Measurements from ENCODE around the gene NHEJ1.

NHEJ1 gene

DNA sequence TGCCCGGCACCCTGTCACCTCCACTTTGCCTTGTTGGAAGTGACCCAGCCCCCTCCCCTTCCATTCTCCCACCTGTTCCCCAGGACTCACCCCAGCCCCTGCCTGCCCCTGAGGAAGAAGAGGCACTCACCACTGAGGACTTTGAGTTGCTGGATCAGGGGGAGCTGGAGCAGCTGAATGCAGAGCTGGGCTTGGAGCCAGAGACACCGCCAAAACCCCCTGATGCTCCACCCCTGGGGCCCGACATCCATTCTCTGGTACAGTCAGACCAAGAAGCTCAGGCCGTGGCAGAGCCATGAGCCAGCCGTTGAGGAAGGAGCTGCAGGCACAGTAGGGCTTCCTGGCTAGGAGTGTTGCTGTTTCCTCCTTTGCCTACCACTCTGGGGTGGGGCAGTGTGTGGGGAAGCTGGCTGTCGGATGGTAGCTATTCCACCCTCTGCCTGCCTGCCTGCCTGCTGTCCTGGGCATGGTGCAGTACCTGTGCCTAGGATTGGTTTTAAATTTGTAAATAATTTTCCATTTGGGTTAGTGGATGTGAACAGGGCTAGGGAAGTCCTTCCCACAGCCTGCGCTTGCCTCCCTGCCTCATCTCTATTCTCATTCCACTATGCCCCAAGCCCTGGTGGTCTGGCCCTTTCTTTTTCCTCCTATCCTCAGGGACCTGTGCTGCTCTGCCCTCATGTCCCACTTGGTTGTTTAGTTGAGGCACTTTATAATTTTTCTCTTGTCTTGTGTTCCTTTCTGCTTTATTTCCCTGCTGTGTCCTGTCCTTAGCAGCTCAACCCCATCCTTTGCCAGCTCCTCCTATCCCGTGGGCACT lies 21.9 kb upstream of the NHEJ1 start:
- no peak for DNase-seq

DNA sequence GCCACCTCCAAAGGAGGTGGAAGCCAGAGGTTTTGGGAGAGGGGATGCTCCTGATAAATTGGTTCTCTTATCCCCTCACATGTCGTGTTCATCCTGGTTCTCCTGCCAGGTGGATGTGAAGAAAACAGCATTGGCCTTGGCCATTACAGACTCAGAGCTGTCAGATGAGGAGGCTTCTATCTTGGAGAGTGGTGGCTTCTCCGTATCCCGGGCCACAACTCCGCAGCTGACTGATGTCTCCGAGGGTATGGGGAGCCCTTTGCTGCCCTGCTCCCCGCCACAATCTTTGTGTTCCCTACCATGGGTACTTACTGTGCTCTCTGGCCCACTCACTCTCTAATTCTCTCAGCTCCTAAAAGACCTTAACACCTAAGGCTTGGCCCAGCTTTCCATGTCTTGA lies 20.9 kb upstream of the NHEJ1 start:
- no peak for DNase-seq

DNA sequence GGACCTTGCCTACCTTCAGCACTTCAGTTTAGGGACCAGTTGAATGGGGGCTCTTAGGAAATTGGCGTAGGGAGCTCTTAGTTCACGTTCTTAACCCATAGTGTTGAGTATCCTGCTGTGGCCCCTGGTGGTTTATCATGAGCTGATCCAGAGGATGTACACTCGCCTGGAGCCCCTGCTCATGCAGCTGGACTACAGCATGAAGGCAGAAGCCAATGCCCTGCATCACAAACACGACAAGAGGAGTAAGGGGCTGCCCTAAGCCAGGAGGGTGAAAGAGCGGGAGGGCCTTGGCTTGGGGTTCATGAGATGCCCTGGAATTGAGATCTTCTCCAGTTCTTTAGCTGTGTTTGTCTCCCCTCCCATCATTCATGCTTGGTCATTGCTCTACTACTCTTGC lies 20.3 kb upstream of the NHEJ1 start:
- DNase-seq, result no peak

DNA sequence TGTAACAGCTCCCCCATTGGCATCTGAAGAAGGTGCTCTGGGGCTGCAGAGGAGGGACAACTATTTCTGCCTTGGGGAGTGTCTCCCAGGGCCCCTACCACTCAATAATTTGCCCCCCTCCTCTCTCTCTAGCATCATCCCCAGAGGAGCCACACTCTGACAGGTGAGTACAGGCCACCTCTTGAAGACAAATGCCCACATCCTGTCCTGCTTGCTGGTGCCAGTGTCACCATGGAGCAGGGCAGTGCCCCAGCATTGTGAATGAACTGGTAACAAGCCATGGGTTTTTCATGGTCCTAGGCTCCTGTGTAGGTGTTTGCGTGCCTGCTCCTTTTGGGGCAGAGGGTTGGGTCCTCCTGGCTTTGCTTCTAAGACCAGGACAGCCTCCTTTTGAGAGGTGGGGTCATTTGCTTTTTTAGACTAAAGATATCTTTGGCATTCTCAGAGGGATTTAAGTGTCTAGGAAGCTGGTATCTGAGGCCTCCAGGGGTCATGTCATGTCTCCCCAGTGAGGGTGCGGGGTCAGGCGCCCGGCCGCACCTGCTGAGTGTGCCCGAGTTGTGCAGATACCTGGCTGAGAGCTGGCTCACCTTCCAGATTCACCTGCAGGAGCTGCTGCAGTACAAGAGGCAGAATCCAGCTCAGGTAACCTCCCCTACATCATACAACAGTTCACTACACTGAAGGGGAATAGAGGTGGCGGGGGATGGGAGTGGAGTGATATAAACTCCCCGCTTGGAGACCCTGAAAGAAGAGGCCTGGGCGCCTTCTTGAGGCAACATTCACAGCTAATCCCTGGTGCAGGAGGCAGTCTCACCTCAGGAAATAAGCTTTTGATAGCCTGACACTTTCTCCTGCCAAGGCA lies 19.2 kb upstream of the NHEJ1 start:
- DNase-seq, result no peak

DNA sequence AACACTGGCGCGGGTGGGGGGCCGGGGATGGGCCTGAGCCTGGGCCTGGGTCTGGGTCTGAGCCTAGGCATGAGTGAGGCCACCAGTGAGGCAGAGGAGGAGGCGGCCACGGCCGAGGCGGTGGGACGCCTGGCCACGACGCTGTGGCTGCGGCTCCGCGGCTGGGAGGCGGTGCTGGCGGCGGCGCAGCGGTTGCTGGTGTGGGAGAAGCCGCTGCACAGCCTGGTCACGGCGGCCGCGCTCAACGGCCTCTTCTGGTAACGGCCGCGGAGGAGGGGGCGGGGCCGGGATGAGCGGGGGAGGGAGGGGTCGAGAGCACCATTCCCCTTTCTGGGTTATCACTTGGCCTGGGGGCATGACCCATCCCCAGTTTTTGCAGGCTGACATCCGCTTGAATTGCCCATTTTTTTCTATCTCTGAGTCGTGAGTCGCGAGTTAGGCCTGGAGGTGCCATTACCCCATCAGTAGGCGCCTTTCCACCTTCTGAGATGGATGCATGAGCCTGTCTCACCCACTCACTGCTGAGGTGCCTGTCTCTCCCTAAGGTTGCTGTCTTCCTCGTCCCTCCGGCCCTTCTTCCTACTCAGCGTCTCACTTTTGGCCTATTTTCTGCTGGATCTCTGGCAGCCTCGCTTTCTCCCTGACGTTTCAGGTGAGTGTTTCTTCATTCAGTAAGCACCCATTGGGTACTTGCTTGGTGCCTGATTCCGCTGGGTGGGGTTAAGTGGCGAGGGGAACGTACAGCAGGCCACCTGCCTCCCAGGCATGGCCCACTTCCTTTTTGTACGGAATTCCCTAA lies 18.0 kb upstream of the NHEJ1 start:
- DNase-seq, result peak; percentile 25

DNA sequence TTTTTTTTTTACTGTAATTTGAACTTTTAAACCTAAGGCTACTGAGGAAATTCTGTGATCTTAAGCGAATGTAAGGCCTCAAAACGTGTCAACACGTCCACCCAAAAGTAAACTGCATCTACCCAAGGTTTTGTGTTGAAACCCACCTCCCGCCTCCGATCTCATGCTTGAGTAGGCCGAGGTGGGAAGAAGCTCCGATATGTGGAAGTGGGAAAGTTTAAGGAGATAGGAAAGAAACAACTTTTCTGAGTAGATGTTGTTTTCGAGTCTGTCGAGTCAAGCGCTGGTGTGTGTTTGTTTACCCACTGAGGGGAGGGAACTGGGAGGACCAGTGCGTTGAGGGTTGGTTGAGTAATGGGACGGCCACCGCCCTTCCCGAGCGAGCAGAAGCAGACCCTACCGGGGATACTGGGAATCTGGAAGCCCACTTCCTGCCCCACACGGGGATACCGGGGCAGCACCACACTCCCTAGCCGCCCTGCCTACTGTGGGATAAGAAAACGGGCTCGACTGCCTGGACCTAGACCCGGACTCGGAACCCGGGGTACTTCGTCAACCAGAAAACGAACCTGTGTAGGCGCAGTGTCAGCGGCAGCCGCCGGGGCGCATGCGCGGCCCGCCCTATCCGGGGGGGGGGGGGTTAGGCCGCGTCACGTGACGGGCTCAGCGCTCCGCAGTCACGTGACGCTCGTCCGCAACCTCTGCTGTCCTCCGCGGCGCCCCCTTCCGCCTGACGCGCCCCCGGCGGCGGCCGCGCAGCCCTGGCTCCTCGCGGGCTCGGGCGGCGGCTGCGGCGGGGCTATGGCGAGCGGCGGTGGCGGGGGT lies 17.1 kb upstream of the NHEJ1 start, which contains the start of gene RETREG2:
Gene RETREG2, plus strand, starts transcription at position 724 of the 825 bp plus-strand sequence. Its CDS starts 78 bp downstream, at position 802.
- peak; percentile 58 for DNase-seq

DNA sequence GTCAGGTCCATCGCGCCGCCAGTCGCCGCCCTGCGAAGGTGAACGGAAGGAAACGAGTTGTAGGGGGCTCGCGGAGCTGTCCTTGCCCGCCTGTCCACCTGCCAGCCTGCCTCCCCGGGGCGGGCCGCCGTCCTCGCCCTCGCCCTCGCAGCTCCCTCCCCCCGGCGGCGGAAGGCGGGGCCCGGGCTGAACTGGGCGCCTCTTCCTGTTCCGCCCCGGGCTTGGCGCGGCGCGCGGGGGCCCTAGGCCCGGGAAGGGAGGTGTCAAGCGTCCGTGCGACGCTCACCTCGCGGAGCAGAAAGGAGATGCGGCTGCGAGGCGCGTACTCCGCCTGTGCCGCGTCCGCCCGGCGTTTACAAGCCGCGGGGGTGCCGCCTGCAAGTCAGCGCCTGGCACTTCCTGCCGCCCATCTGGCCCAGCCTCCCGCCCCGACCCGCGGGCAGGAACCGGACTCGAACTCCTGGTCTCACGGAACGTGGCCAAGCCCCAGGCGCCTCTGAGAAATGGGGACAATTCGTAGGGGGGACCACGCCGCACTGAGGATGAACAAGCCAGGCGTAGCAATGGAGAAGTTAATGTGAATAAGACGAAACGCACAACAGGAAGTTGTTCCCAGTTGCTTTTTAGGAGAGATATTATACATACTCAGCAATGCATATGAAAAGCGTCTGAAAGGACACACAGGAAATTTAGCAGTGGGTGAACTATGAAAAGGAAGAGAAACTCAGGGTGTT lies 16.4 kb upstream of the NHEJ1 start, which contains the start of gene CNPPD1:
Gene CNPPD1, minus strand, starts transcription at position 108 of the 734 bp plus-strand sequence. Its CDS starts 97 bp downstream, at position 11.
- DNase-seq, result peak; percentile 76

DNA sequence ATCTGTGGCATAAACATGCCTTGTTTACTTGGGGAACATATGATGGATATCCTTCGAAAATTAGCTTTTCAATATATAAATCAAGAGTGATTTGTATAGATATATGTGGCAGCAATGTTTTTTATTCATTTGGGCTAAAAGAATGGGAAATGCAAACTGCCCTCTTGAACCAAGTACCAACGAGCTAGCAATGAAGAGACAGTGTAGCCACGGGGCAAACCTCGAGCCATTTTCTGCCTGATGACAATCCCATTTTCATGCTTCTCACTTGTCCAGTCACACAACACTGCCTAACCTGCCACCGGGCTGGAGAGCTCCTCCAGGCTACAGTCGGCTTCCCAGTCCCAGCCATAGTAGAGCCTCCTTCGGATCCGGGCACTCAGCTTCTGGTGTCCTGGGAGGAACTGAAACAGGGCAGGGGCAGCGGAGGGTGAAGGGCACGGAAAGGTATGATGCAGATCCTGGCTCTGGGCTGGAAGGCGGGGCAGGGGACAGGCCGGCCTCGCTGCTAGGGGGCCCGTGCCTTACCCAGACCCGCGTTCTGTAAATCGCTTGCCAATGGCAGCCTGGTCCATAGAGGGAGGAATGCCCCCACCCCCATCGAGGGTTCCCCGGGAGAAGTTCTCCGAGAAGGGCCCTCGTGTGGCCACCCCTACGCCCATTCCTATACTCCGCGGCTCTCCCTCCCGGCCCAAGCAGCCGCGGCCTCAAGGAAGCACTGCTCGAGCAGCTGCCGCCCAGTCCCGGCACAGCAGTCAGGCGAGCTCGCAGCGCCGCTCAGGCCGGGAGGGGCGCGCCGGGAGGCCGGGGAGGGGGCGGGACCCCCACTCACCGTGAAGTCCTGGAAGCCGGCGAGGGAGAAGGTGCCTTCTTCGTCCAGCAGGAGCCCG lies 15.6 kb upstream of the NHEJ1 start:
- DNase-seq, result no peak

DNA sequence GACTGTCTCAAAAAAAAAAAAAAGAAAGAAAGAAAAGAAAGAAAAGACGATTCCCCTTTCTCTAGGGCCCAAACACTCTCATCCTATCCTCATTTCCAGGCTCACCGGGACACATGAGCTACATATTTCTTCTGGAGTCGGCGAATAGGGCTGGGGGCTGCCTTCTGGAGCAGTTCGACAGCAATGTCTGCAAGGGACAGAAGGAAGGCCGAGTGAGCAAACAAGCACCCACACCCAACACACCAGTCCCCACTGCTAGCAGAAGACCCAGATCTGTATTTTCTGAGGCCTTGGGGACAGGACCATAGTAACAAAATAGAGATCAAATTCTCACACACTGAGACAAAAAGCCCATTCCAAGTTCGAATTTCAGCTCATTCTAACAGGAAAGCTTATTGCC lies 14.9 kb upstream of the NHEJ1 start:
- DNase-seq, result no peak

DNA sequence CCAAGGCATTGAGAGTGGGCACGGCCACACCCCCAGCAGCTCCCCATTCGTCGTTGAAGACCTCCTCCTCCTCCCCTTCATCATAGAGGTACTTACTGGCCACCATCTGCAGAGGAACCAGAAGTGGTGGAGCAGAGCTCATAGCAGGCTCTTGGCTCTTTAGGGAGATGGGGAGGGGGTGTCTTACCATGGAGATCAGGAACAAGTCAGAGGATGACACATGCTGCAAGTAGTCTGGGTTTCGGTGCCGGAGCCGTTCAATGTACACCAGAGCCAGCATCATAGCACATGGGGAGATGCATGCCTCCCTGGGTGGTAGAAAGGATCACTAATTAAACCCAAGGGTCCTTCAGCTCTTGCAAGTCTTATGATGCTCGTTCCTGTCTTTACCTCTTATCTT lies 14.2 kb upstream of the NHEJ1 start:
- DNase-seq, result no peak

DNA sequence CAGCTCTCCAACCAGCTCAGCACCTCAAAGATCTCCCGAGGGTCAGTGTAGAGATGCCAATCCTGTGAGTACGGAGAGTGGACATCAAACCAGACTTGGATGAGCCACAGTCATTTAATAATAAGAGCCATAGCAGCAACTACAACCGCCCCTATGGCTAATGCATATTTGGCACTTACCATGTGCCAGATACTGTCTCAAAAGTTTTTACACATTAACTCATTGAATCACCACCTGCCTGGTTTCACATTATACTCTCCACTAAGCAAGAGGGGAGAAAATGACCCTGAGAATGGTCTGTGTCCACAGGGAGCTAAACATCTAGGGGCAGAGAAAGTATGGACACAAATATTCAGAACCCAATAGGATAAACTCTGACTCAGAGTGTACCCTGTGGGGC lies 13.5 kb upstream of the NHEJ1 start:
- no peak for DNase-seq

DNA sequence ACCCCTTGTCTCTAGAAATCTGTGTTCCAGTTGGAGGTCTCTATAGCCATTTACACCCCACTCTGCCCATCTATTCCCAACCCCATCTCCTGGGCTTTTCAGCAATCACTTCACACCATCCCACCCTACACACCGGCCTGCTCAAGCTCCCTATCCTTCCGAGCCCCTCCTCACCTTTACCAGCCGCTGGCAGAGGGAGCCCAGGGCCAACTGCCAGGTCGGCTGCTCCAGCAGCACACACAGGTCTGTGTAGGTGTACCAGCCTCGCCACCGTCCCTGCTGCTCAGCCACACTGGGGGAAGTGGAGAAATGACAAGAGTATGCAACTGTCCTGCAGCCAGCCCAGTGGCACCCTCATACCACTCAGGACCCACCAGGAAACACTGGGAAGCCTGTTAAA lies 12.6 kb upstream of the NHEJ1 start:
- no peak for DNase-seq

DNA sequence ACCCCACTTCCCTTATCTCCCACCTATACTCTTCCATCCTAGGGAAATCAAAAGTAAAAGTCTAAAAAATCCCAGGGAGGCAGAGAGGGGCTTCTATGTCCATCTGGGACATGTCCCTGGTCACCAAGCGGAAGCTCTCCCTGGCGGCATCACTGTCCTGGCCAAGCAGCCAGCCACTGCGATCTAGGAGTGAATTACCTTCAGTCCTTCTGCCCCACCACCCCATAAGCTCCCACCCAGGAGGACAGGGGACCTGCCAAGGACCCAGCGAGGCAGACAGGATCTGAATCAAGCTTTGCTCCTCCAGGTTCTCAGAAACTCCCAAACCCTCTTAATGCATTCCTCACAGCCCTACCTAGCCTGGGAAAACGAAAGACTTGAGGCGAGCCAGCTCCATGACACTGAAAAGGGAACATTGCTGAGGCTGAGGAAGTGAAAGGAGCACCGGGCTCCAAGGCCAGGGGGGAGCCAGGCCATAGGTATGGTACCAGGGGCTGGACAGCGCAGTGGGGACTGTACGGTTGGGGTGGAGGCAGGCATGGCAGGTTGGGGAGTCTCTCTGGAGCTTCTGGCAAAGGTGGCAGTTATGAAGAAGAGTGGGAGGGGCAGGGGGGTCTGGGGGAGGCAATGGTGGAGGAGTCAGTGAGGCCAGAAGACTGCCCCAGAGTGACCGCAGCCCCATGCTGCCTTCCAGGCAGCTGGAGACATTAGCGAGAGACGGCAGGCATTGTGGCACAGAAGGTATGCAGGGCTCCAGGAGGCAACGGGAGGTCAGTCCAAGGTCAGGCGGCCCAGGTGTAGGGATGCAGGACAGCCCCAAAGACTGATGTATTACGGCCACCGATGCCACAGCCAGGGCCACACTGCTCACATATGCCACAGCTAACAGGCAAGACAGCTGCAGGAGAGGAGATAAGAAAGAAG lies 11.9 kb upstream of the NHEJ1 start:
- no peak for DNase-seq

DNA sequence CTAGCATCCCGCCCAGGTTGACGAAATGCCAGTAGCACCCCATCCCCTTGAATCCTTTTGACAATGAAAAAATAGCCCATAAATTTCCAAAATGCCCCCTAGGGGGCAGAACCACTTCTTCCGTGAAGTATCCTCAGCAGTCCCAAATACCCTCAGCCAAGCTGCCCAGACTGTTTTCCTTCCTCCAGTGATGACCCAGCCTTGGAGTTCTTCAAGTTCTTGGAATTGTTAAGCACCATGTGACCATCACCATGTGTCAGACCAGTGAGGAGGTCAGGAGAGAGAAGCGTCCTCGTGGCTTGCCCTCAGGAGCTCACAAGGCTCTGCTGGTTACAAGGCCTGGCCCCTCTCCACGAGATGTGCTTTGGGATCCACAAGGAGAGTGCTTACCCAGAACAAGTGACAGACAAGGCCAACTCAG lies 10.6 kb upstream of the NHEJ1 start:
- DNase-seq, result peak; percentile 24

DNA sequence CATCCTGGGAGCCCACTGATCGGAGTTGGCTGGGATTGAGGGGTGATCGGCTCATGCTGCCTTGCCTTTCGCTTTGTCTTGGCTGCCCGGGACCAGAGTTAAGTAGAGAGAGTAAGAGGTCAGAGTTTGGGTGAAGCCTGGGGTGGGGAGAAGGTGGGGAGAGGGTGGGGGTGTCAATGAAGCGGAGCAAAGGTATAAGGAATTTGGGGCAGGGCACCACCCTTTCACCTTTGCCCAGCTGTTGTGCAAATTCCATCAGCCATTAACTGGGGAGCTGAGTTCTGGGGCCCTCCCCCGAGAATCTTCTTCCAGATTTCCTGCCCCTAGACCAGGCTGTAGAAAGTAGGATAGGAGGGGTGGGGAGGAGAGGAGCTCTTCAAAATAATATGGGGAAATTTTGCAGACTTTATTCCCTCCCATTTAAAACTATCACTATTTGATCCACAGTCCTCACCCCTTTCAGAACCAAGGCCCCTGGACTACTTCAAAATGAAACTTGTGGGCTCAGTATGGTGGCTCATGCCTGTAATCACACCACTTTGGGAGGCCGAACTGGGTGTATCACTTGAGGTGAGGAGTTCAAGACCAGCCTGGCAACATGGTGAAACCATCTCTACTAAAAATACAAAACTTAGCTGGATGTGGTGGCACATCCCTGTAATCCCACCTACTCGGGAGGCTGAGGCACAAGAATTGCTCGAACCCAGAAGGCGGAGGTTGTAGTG lies 9.5 kb upstream of the NHEJ1 start, which contains the start of gene SLC23A3:
Gene SLC23A3, minus strand, starts transcription at position 100 of the 725 bp plus-strand sequence. Its CDS starts 45 bp downstream, at position 55.
- no peak for DNase-seq

DNA sequence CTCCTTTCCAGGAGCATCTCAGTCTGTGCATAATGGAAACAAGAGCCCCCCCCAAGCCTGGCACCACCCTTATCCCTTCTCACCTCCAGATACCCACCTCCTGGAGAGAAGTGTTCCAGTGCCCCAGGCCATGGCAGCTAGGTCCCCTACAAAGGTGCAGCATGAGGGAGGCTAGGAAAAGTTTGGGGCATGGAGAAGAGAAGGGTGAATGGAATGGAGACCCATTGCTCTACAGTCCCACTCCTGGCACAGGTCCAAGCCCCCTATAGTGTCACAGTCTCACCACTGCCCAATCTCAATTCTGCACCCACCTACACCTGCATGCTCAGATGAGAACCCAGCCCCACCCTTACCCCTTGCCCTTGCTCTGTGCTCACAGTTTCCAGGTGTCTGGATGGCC lies 8.3 kb upstream of the NHEJ1 start:
- DNase-seq, result no peak

DNA sequence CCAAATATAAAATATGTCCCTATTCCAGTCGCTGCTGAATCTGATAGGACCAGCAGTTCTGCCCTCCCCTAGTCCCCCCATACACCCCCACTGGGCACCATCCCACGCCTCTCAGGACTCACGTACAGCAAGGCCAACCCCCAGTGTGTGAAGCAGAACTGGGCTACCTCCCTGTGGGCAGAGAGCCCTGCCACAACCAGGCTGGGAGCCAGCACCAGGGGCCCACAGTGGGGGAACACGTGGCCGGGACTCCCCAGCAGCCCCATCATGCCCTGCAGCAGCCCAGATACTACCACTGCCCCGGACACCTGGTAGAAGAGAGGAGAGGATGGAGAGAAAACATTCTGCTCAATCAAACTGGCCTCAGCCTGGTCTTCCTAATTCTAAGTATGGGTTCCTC lies 7.9 kb upstream of the NHEJ1 start:
- DNase-seq, result no peak

DNA sequence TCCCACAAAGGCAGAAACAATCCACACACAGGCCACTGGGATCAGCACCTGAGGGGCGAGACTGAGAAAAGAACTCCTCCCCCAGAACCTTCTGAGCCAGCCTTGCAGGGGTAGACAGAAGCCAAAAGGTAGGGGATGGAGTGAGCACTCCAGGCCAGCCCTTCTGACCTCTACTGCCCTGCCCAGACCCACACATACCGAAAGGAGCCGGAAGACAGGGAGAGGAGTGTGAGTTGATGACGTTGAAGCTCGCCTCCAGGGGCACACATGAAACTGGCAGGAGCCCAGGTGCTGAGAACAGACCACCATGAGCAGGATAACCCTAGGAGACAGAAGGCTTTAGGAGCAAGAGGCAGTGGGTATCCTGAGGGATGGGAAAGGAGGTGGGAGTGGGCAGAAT lies 7.4 kb upstream of the NHEJ1 start:
- no peak for DNase-seq
